ENCODE results near the gene NCBP3.

- TF ChIP-seq CTCF (IDR thresholded peaks at IDR 0.05) (no peak), POLR2A (IDR thresholded peaks at IDR 0.05) (no peak)
Measured at GRCh38 chr17:3770466-3770865, 75.6 kb downstream of the NCBP3 start.

All from body of pancreas (tissue), 4 donors.